Measurements from ENCODE around the gene HSD11B2.

HSD11B2 gene

GRCh38 chr16:67404740-67405226 lies 26.1 kb upstream of the HSD11B2 start:
- H3K4me3 ChIP-seq (ENCODE audit: low read depth, low read length), result no peak overlapping the region
- TF ChIP-seq MAX (IDR thresholded peaks at IDR 0.05; ENCODE audit: low read depth, low read length), result no peak
- no peak for TF ChIP-seq POLR2A (IDR thresholded peaks at IDR 0.05; ENCODE audit: extremely low read depth, insufficient read length)
- no peak for TF ChIP-seq MYC (IDR thresholded peaks at IDR 0.05; ENCODE audit: low read depth, low read length)
- no peak for TF ChIP-seq CTCF (IDR thresholded peaks at IDR 0.05; ENCODE audit: low read depth, low read length)
- no peak for DNase-seq (ENCODE audit: low read depth)

GRCh38 chr16:67405336-67405735 lies 25.6 kb upstream of the HSD11B2 start:
- TF ChIP-seq MAX (IDR thresholded peaks at IDR 0.05; ENCODE audit: low read depth, low read length), result no peak
- TF ChIP-seq CTCF (IDR thresholded peaks at IDR 0.05; ENCODE audit: low read depth, low read length), result no peak
- no peak for TF ChIP-seq POLR2A (IDR thresholded peaks at IDR 0.05; ENCODE audit: extremely low read depth, insufficient read length)
- no peak for TF ChIP-seq MYC (IDR thresholded peaks at IDR 0.05; ENCODE audit: low read depth, low read length)
- no peak overlapping the region for H3K4me3 ChIP-seq (ENCODE audit: low read depth, low read length)
- DNase-seq (ENCODE audit: low read depth), result peak; percentile 81

GRCh38 chr16:67406111-67406971 lies 24.6 kb upstream of the HSD11B2 start:
- no peak overlapping the region for H3K4me3 ChIP-seq (ENCODE audit: low read depth, low read length)
- TF ChIP-seq MYC (IDR thresholded peaks at IDR 0.05; ENCODE audit: low read depth, low read length) (no peak), POLR2A (IDR thresholded peaks at IDR 0.05; ENCODE audit: extremely low read depth, insufficient read length) (no peak), CTCF (IDR thresholded peaks at IDR 0.05; ENCODE audit: low read depth, low read length) (no peak), MAX (IDR thresholded peaks at IDR 0.05; ENCODE audit: low read depth, low read length) (no peak)
- DNase-seq (ENCODE audit: low read depth), result no peak

- DNase-seq (ENCODE audit: low read depth), result no peak
- no peak for TF ChIP-seq MAX (IDR thresholded peaks at IDR 0.05; ENCODE audit: low read depth, low read length)
- H3K4me3 ChIP-seq (ENCODE audit: low read depth, low read length), result no peak overlapping the region
Observed at GRCh38 chr16:67407176-67407787, 23.6 kb upstream of the HSD11B2 start.

GRCh38 chr16:67407788-67408452 lies 23.0 kb upstream of the HSD11B2 start:
- TF ChIP-seq MAX (IDR thresholded peaks at IDR 0.05; ENCODE audit: low read depth, low read length), result no peak
- TF ChIP-seq CTCF (IDR thresholded peaks at IDR 0.05; ENCODE audit: low read depth, low read length), result peak; percentile 19
- no peak for DNase-seq (ENCODE audit: low read depth)
- no peak overlapping the region for H3K4me3 ChIP-seq (ENCODE audit: low read depth, low read length)

- DNase-seq (ENCODE audit: low read depth), result no peak
- TF ChIP-seq CTCF (IDR thresholded peaks at IDR 0.05; ENCODE audit: low read depth, low read length) (no peak), POLR2A (IDR thresholded peaks at IDR 0.05; ENCODE audit: extremely low read depth, insufficient read length) (no peak), MYC (IDR thresholded peaks at IDR 0.05; ENCODE audit: low read depth, low read length) (no peak), MAX (IDR thresholded peaks at IDR 0.05; ENCODE audit: low read depth, low read length) (no peak)
- no peak overlapping the region for H3K4me3 ChIP-seq (ENCODE audit: low read depth, low read length)
Observed at GRCh38 chr16:67409631-67410030, 21.3 kb upstream of the HSD11B2 start.

Measured in NB4 (cell line).